Dendritic cell treated with granulocyte-macrophage colony-stimulating factor and Interleukin-4, amounts not matched to agents 40 ng/mL and 50 ng/mL, for 4 days (primary cell): ENCODE measurements around the gene ATP1B3.
"Not testable (repeated sequence)": the region's sequence is repeated elsewhere in the genome, so short reads cannot be mapped to it uniquely, and the experiment has no call there.

Source experiments
- H3K27ac Mint-ChIP-seq: one replicate; pipeline ENCODE4 v1.8.0; 2022; ENCODE audit warnings: mild to moderate bottlenecking, mixed read lengths
- H3K27me3 Mint-ChIP-seq: one replicate; pipeline ENCODE4 v1.8.0; 2022; ENCODE audit warnings: mild to moderate bottlenecking, mixed read lengths
- H3K36me3 Mint-ChIP-seq: one replicate; pipeline ENCODE4 v1.8.0; 2022; ENCODE audit warnings: low read depth, mixed read lengths
- H3K4me1 Mint-ChIP-seq: one replicate; pipeline ENCODE4 v1.8.0; 2022; ENCODE audit warnings: low read depth, mixed read lengths
- H3K4me3 Mint-ChIP-seq: one replicate; pipeline ENCODE4 v1.8.0; 2022; ENCODE audit warnings: mild to moderate bottlenecking, moderate library complexity, mixed read lengths
- H3K9me3 Mint-ChIP-seq: one replicate; pipeline ENCODE4 v1.8.0; 2022; ENCODE audit warnings: mixed read lengths
- intact Hi-C: fragments of 100-400 bp; cut with micrococcal nuclease; formaldehyde crosslinking; loops from one replicate; pipeline ENCODE4 v1.15.0; 2022

ATP1B3 gene

GRCh38 chr3:141900343-141900742 is 23.9 kb downstream of the ATP1B3 start:
- intact Hi-C loops: no loop called here
- H3K4me1 Mint-ChIP-seq: peaks cover 14% of the 10 kb centered on the region
- H3K4me3 Mint-ChIP-seq: no peak overlapping the region
- peaks cover 52% of the 10 kb centered on the region for H3K36me3 Mint-ChIP-seq
- no peaks in the 10 kb centered on the region for H3K27me3 Mint-ChIP-seq
- peaks cover 11% of the 10 kb centered on the region for H3K9me3 Mint-ChIP-seq
- no peak overlapping the region for H3K27ac Mint-ChIP-seq

- Mint-ChIP-seq H3K4me3 (no peak overlapping the region), H3K27ac (no peak overlapping the region), H3K4me1 (peaks cover 13% of the 10 kb centered on the region), H3K9me3 (peaks cover 11% of the 10 kb centered on the region), H3K27me3 (no peaks in the 10 kb centered on the region), H3K36me3 (peaks cover 42% of the 10 kb centered on the region)
- intact Hi-C loops: no loop called here
Observed at GRCh38 chr3:141901914-141902313, 25.5 kb downstream of the ATP1B3 start.

GRCh38 chr3:141904203-141904602 is 27.8 kb downstream of the ATP1B3 start:
- Mint-ChIP-seq H3K4me3 (no peak overlapping the region), H3K4me1 (peaks cover 10% of the 10 kb centered on the region), H3K9me3 (peaks cover 11% of the 10 kb centered on the region), H3K36me3 (peaks cover 59% of the 10 kb centered on the region), H3K27ac (no peak overlapping the region), H3K27me3 (no peaks in the 10 kb centered on the region)
- intact Hi-C loops: no loop called here

- Mint-ChIP-seq H3K27ac (no peak overlapping the region), H3K9me3 (peaks cover 5% of the 10 kb centered on the region), H3K36me3 (peaks cover 60% of the 10 kb centered on the region), H3K27me3 (no peaks in the 10 kb centered on the region), H3K4me3 (no peak overlapping the region), H3K4me1 (peaks cover 10% of the 10 kb centered on the region)
- intact Hi-C loops: no loop called here
Observed at GRCh38 chr3:141905129-141905528, 28.7 kb downstream of the ATP1B3 start.

GRCh38 chr3:141909408-141909807 is 33.0 kb downstream of the ATP1B3 start:
- intact Hi-C loops: no loop called here
- Mint-ChIP-seq H3K27me3 (no peaks in the 10 kb centered on the region), H3K4me1 (peaks cover 5% of the 10 kb centered on the region), H3K27ac (no peak overlapping the region), H3K9me3 (peaks cover 8% of the 10 kb centered on the region), H3K4me3 (no peak overlapping the region), H3K36me3 (peaks cover 85% of the 10 kb centered on the region)

GRCh38 chr3:141909986-141910385 is 33.5 kb downstream of the ATP1B3 start:
- H3K4me3 Mint-ChIP-seq, H3K27me3 Mint-ChIP-seq, H3K4me1 Mint-ChIP-seq, H3K9me3 Mint-ChIP-seq: not testable (repeated sequence)
- intact Hi-C loops: loop anchor here (5.0 kb wide), 3 partner anchors 33 to 448 kb away; partner anchors contain the start of gene ATP1B3
- Mint-ChIP-seq H3K27ac (peak overlapping the region; percentile 7), H3K36me3 (peaks cover 83% of the 10 kb centered on the region)

GRCh38 chr3:141913150-141913811 is 36.8 kb downstream of the ATP1B3 start:
- no peak overlapping the region for H3K27ac Mint-ChIP-seq
- peaks cover 90% of the 10 kb centered on the region for H3K36me3 Mint-ChIP-seq
- H3K27me3 Mint-ChIP-seq: no peaks in the 10 kb centered on the region

GRCh38 chr3:141914311-141914710 is 37.9 kb downstream of the ATP1B3 start:
- Mint-ChIP-seq H3K36me3 (peaks cover 90% of the 10 kb centered on the region), H3K4me1 (no peaks in the 10 kb centered on the region), H3K27me3 (no peaks in the 10 kb centered on the region), H3K27ac (no peak overlapping the region), H3K4me3 (no peak overlapping the region), H3K9me3 (peaks cover 8% of the 10 kb centered on the region)
- intact Hi-C loops: loop anchor here (5.0 kb wide), 3 partner anchors 37 to 452 kb away; partner anchors contain the start of gene ATP1B3

More at GRCh38 chr3:141913150-141913811, 36.8 kb downstream of the ATP1B3 start:
- no peak overlapping the region for H3K4me3 Mint-ChIP-seq
- no peaks in the 10 kb centered on the region for H3K4me1 Mint-ChIP-seq
- peaks cover 8% of the 10 kb centered on the region for H3K9me3 Mint-ChIP-seq
- intact Hi-C loops: loop anchor here (2.0 to 5.0 kb wide), 4 partner anchors 36 to 451 kb away; partner anchors contain the start of genes ATP1B3 and RNF7

GRCh38 chr3:141915016-141915415 is 38.6 kb downstream of the ATP1B3 start:
- Mint-ChIP-seq H3K36me3 (peaks cover 90% of the 10 kb centered on the region), H3K27me3 (no peaks in the 10 kb centered on the region), H3K27ac (no peak overlapping the region), H3K4me3 (no peak overlapping the region), H3K4me1 (no peaks in the 10 kb centered on the region), H3K9me3 (peaks cover 8% of the 10 kb centered on the region)
- intact Hi-C loops: no loop called here

- Mint-ChIP-seq H3K27me3 (no peaks in the 10 kb centered on the region), H3K27ac (no peak overlapping the region), H3K4me1 (no peaks in the 10 kb centered on the region), H3K4me3 (no peak overlapping the region), H3K9me3 (peaks cover 8% of the 10 kb centered on the region), H3K36me3 (peaks cover 90% of the 10 kb centered on the region)
- intact Hi-C loops: no loop called here
Observed at GRCh38 chr3:141915766-141916165, 39.3 kb downstream of the ATP1B3 start.

- H3K36me3 Mint-ChIP-seq: peaks cover 99% of the 10 kb centered on the region
- no peak overlapping the region for H3K4me3 Mint-ChIP-seq
- no peaks in the 10 kb centered on the region for H3K9me3 Mint-ChIP-seq
- H3K27me3 Mint-ChIP-seq: no peaks in the 10 kb centered on the region
- no peak overlapping the region for H3K27ac Mint-ChIP-seq
- H3K4me1 Mint-ChIP-seq: no peaks in the 10 kb centered on the region
- intact Hi-C loops: no loop called here
Observed at GRCh38 chr3:141920701-141921100, 44.3 kb downstream of the ATP1B3 start.

- Mint-ChIP-seq H3K4me3 (no peak overlapping the region), H3K27me3 (no peaks in the 10 kb centered on the region), H3K36me3 (peaks cover 99% of the 10 kb centered on the region), H3K4me1 (no peaks in the 10 kb centered on the region), H3K27ac (no peak overlapping the region), H3K9me3 (no peaks in the 10 kb centered on the region)
- intact Hi-C loops: no loop called here
Observed at GRCh38 chr3:141921316-141921715, 44.9 kb downstream of the ATP1B3 start.

- H3K36me3 Mint-ChIP-seq: peaks cover 81% of the 10 kb centered on the region
Observed at GRCh38 chr3:141925677-141926076, 49.2 kb downstream of the ATP1B3 start.

GRCh38 chr3:141926929-141927328 is 50.5 kb downstream of the ATP1B3 start:
- Mint-ChIP-seq H3K27ac (no peak overlapping the region), H3K4me1 (peaks cover 14% of the 10 kb centered on the region), H3K4me3 (no peak overlapping the region), H3K9me3 (no peaks in the 10 kb centered on the region), H3K36me3 (peaks cover 69% of the 10 kb centered on the region), H3K27me3 (no peaks in the 10 kb centered on the region)
- intact Hi-C loops: no loop called here

More at GRCh38 chr3:141925677-141926076, 49.2 kb downstream of the ATP1B3 start:
- intact Hi-C loops, H3K27ac Mint-ChIP-seq, H3K27me3 Mint-ChIP-seq, H3K9me3 Mint-ChIP-seq, H3K4me3 Mint-ChIP-seq: not testable (repeated sequence)
- H3K4me1 Mint-ChIP-seq: peaks cover 14% of the 10 kb centered on the region
